Measurements from ENCODE around the gene TMTC2.
"Not testable (repeated sequence)": the region's sequence is repeated elsewhere in the genome, so short reads cannot be mapped to it uniquely, and the experiment has no call there.

TMTC2 gene

GRCh38 chr12:83097643-83098342 is 411.1 kb downstream of the TMTC2 start:
- no peak for DNase-seq

DNA sequence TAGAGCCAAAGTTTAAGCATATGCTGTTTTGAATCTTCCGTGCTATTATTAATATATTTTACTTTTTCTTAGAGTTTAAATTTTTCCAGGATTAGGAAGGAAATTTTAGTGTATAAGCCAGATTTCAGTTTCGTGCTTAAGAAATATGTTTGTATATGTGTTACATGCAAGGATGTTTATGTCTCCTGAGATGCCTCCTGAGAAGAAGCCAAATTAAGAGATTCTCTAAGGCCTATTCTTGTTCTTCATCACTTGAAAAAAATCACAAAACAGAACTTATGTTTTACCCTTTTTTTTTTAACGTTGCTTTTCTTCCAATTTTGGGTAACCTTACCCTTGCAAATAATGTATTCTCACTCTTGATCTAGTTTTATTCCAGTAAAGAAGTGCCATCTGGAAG is 412.7 kb downstream of the TMTC2 start:
- no peak for DNase-seq

- DNase-seq = no peak
Observed at GRCh38 chr12:83102499-83102898, 415.8 kb downstream of the TMTC2 start.

GRCh38 chr12:83106873-83107272 is 420.2 kb downstream of the TMTC2 start:
- no peak for DNase-seq

- DNase-seq = no peak
Observed at GRCh38 chr12:83110424-83110823, 423.7 kb downstream of the TMTC2 start.

GRCh38 chr12:83113945-83114344 is 427.2 kb downstream of the TMTC2 start:
- no peak for DNase-seq

DNA sequence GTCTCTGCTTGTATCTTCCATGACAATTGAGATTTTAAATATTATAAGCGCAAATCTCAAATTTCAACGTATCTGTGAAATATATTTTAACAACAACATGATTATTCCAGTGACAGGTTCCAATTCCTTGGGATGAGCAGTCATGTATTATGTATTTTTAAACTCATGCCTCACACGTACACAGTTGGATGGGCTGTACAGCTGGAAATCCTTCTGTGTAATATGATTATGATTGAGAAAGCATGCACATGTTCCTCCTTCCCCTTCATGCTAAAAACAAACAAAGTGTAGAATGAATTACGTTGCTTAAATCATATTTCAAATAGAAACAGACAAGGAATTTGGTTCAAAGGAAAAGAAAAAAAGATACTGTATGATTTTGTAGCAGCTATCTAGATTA is 428.3 kb downstream of the TMTC2 start:
- no peak for DNase-seq

- DNase-seq = not testable (repeated sequence)
Observed at GRCh38 chr12:83117926-83118325, 431.2 kb downstream of the TMTC2 start.

GRCh38 chr12:83121897-83122622 is 435.4 kb downstream of the TMTC2 start:
- DNase-seq = no peak

DNA sequence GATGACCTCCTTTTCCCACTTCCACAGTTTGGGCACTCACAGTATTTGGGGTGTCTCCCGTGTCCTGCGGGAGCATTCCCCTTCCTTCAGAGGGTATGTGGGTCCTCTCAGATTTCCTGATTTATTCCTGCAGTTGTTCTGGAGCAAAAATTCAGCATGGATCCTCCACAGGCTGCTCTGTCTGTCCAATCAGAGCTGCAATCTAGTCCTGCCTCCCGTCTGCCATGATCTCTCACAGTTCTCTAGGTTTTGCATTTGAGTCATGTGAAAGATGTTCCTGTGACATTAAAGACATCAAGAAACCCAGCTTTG is 435.9 kb downstream of the TMTC2 start:
- DNase-seq = no peak

DNA sequence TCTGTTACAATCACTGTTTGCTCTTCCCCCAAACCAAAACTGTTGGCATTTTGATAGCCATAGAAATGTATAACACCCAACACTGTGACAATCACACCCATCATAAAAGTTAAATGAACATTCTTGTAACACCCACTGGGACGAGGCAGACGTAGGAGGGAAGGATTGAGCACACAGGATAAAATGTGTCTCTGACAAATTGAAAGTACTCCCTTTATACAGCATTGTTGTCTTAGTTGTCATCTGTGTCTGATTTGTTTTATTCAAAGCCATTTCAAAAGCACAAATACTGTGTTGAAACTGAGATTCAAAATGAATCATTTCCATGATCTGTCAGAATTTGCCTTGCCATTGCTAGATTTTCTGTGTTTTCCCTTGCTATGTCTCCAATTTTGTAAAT is 436.3 kb downstream of the TMTC2 start:
- no peak for DNase-seq

GRCh38 chr12:83128540-83128939 is 441.8 kb downstream of the TMTC2 start:
- no peak for DNase-seq

GRCh38 chr12:83130178-83130577 is 443.5 kb downstream of the TMTC2 start:
- DNase-seq = no peak

DNA sequence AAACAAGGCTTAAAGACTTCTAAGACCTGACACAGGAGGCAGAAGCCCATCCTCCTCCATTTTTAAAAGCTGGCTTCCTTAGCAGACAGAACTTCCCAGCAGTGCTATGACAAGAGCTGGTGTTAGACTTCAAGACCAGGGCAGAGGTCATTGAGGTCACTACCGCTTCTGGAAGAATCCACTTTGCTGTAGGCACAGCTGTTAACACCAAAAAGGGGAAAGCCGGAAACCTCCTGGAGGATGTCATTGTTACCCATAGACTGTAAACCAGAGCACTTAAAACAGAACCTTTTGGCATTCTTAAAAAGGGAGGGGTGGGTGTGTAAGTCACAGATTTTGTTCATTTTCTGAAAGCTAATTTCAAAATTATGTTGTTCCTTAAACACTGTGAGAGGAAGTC is 445.7 kb downstream of the TMTC2 start:
- no peak for DNase-seq

DNA sequence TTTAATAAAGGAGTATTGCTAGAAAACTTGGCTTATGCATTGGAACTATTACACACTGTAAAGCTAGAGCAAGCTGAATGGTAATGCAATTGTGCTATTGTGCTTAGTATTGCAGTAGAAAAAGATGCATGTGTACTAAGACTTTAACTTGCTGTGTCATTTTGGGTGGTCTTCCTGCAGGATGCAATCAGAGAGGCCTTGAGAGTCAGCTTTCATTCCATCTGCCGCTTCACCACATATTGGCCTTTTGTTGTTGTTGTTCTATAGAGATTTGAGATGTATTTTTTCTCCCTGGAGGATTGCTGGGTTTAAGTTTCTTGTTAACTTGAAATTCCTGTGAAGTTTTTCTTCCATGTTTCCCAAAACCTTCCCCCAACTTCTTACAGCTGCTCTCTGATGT is 449.7 kb downstream of the TMTC2 start:
- DNase-seq = no peak

- DNase-seq = no peak
Observed at GRCh38 chr12:83140135-83140534, 453.4 kb downstream of the TMTC2 start.

DNA sequence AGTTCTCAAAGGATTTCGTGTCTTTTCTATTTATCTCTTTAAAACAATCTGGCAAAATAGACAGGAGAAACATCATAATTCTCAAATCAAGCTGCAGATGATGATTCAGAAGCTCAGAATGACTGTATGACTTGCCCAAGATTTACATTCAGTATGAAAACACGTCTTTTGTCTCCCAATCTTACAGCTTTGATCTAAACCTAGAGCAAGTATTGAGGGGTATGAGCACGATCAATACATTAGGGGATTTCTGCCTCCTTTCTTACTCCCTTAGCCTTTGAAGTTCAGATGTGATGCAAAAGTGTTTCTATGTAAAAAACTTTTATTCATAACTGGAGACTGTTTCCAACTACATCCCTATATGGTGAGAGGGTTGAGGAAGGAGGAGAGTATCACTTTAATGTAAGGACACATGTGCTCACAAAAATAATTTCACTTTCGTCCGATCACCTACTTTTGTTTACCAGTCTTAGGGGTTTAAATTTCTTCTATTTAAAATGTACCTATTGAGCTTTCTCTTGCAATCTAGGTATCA is 454.8 kb downstream of the TMTC2 start:
- no peak for DNase-seq

GRCh38 chr12:83142914-83143313 is 456.2 kb downstream of the TMTC2 start:
- DNase-seq = no peak

DNA sequence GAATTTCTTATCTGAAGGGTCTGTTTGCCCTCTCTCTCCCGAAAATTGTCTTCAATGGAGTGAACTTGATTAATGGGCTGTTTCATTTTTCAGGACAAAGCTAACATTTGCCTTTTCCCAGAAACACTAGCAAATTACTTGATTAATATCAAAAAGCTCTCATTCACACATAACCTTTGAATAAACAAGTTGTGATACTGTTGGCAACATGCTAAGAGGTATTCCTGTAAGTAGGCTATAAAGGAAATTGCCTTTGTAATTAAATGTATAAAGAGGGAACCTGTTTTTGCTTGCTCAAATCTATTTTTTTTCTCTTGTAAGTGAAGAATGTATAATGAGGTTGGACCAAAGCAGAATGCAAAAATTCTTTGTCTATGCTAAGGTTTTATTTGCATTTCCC is 457.2 kb downstream of the TMTC2 start:
- peak; percentile 10 for DNase-seq

DNA sequence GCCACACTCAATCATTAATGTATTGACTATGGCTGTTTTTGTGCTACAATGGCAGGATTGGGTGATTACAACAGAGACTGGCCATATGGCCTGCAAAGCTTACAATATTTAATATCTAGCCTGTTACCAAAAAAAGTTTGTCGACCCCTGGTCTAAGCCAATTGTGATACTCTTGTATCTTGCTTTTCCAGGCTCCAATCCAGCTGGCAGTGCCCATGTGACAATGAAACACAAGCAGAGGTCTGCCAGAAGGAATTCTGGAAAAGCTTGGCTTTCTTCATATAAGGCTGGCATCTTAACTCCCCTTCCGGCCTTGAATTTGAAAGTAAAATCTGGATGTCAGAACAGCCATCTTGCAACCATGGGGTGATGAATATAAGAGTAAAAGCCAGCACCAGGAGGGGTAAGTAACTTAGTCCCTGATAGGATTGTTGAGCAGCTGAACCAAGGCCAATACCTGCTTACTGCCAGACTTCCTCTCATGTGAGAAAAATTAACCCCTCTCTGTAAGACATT is 458.7 kb downstream of the TMTC2 start:
- DNase-seq = no peak

DNA sequence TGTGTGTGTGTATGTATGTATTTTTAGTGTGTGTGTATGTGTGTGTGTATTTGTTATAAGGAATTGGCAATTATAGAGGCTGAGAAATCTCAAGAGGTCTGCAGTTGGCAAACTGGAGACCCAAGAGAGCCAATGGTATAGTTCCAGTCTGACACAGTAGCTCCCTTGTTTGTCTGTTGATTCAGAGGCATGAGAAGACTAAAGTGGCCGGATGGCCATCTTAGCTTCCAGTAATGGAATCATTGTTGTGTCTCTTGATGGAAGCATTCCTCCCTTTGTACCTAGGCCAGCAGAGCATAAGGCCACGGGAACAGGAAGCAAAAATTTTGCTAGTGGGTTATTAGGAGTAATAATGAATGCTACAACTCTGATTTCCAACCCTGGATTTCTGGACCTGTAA is 460.6 kb downstream of the TMTC2 start:
- no peak for DNase-seq

- no peak for DNase-seq
Observed at GRCh38 chr12:83149987-83150386, 463.3 kb downstream of the TMTC2 start.

GRCh38 chr12:83150465-83151189 is 463.9 kb downstream of the TMTC2 start:
- no peak for DNase-seq

GRCh38 chr12:83153177-83153576 is 466.5 kb downstream of the TMTC2 start:
- DNase-seq = no peak

Measured in NCI-H2081 treated with DMSO at 0.1 percent for 48 hours (cell line).